GM18519 (cell line): Measurements from ENCODE around the gene ZNF777.
"Not testable (repeated sequence)": the region's sequence is repeated elsewhere in the genome, so short reads cannot be mapped to it uniquely, and the experiment has no call there.

ENCODE experiments used
- ATAC-seq: cut with Tn5 transposase; IDR thresholded peaks from one replicate; pipeline ENCODE4 v1.9.1; 2021; ENCODE audit warnings: mild to moderate bottlenecking, moderate library complexity; ENCODE audit not compliant: unreplicated experiment, low FRiP score

Gene ZNF777

DNA sequence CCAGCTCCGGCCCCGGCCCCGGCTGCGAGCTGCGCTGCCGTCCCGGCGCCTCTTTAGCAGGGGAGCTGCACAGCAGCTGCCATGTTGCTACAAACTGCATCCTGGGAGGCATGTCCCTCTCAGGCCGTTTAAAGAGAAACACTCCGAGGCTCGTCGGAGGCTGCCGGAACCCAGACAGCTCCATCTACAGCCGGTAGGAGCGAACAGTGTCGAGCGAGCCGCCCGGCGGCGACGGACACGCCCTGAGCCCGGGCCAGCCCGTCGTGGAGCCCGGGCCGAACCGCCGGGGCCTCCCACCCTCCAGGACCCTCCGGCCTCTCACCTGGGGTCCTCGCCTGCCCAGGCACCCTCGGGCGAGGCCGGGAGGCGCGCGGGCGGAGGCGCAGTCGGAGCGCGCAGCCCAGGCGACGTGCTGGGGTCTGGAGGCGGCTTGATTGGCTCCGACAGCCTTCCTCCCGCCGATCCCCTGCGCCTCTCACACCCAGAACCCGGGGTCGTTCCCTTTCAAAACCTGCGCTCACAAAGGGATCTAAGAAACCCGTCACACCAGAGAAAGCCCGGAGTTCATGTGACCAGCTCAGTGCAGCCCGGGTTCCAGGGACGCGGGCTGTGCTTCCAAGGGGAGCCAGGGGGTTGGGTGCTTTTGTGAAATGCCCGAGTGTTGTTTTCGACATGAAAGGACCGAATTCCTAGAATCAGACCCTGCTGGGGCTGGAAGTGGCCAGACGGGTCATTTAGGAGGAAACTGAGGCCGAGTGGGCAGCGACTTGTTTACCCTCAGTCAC lies at the start of gene ZNF777:
Gene ZNF777 (minus strand): TSS at position 570 of the 785 bp plus-strand sequence. CDS start 5,040 bp downstream, outside the sequence.
- ATAC-seq, result peak; percentile 92

DNA sequence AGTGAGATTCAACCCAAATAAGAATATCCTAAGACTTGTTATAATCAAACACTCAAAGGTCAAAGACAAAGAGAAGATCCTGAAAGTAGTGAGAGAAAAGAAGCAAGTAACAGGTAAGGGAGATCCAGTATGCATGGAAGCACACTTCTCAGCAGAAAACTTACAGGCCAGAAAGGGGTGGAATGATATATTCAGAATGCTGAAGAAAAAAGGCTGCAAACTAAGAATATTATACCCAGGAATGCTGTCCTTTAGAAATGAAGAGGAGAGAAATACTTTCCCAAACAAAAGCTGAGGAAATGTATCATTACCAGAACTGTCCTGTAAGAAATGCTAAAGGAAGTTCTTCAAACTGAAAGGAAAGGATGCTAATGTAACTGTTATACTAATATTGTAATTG lies 49.4 kb upstream of the ZNF777 start:
- no peak for ATAC-seq

- ATAC-seq, result no peak
These were observed 48.9 kb upstream of the ZNF777 start for GRCh38 chr7:149509774-149510173.

DNA sequence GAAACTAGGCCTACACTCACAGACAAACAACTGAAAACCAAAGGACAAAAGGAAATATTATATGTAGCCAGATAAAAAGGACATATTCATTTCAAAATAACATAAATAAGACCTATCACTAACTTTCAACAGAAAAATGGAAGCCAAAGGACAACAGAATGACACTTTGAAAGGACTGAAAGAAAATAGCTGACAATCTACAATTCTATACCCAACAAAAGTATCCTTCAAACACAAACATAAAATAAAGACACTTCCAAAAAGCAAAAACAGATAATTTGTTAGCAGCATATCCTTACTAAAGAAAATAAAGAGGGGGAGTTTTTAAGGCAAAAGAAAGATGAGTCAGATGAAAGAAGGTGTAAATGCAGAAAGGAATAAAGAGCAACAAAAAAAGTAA lies 44.7 kb upstream of the ZNF777 start:
- ATAC-seq, result no peak

DNA sequence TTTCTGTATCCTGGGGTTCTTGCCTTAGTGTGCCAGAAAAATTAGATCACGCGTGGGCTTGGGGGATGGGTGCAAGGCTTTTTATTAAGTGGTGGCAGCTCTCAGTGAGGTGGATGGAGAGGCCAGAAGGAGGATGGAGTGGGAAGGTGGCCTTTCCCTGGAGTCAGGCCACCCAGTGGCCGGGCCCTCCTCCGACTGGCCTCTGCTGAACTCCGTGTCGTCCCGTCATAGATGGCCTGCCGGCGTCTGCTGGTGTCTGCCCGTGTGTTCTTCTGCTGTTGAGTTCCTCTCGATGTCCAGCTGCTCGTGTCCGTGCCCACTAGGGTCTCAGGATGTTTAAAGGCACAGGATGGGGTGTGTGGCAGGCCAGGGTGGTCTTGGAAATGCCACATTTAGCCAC lies 40.8 kb upstream of the ZNF777 start:
- ATAC-seq, result no peak

DNA sequence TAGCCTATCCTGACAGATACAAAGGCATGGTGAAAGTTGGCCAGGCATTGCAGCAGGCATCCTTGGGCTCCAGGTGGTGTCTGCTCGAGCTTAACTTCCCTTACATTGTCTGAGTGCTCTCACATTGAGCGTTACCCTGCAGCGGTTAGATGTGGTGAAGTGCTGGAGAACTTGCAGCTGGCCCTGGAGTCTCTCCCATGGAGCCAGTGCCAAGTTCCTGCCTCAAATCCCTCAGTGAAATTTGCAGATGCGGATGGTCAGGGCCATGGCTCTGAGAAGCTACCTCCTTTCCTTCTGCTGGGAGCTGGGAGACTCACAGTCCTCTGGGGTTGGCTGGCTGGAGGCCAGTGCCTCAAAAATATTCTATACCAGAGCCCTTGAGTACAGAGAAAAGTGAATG lies 40.0 kb upstream of the ZNF777 start:
- ATAC-seq, result no peak

DNA sequence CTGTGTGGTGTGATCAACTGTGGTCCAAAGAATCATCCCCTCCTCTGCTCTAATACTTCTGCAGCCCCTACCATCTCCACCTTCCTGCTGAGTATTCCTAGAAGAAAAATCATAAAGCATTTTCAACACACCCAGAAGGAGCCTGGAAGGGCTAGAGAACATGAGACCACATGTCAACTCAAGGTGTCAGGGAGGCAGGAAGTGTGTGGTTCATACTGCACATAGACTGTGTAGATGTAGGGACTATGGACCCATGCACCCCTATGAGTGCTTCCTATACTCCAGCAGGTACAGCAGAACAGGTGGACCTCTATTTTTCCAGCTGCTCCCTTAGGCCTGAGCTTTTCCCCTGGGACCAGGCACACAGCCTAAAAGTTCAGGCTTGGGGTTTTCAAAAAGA lies 39.3 kb upstream of the ZNF777 start:
- ATAC-seq, result no peak

GRCh38 chr7:149498811-149499210 lies 37.9 kb upstream of the ZNF777 start:
- no peak for ATAC-seq

GRCh38 chr7:149497467-149498261 lies 36.8 kb upstream of the ZNF777 start, which contains the start of gene ZNF746:
Gene ZNF746, minus strand, starts transcription at chr7:149497809. Its CDS starts 273 bp downstream, at chr7:149497536.
- peak; percentile 96 for ATAC-seq

- ATAC-seq, result peak; percentile 0
These were observed 36.0 kb upstream of the ZNF777 start for GRCh38 chr7:149496642-149497391.

DNA sequence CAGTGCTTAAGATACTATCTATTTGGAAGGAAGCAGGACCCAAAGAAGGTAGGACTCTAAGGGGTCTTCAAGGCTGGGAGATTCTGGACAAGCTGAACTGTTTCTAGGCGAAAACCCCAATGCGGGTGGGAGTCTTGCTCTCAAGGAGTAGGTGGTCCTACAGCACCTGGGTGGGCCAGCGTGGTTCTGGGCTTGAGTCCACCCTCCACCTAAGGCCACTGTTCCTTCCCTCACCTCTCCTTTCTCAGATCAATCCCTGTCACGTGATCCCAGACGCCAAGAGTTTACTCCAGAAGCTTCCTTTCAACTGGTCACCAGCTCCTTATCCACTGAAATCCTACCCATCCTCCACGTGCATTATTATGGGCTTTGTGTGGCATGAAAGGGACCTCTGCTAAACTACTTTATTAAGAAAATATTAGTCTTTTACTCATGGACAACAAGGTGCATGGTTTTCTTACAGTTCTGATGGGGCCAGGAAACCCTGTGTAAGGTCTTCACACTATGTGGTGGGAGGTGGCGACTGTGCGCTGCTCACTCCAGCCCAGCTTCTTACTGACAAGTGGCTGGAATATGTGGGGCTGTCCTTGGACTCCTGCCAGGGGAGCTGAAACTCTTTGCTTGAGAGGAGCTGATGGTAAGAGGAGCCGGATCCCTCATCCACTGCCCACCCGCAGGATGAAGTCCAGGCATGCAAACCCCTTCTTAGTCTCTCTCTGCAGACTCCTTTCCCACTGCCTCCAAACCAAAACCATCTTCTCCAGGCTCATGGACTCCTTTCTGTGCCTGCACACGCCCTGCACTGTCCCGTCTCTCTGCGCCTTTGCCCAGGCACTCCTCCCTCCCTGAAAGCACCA lies 35.2 kb upstream of the ZNF777 start:
- ATAC-seq, result no peak

GRCh38 chr7:149494738-149495368 lies 34.0 kb upstream of the ZNF777 start:
- ATAC-seq, result no peak

DNA sequence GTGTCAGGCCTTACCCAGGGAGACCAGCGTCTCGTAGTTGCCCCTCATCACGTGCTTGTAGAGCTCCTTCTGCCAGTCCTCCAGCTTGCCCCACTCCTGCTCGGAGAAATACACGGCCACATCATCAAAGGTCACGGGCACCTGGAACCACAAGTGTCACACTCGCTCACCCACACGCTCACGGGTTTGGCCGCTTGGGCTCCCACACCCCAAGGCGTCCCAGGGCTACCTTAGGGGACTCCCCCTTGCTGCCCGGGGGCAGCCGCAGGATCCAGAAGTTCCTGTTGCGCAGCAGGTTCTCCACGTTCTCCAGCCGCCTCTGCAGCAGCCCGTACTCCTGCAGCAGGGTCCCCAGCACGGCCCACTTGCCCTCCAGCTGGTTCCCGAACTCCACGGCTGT lies 33.1 kb upstream of the ZNF777 start:
- ATAC-seq, result not testable (repeated sequence)

GRCh38 chr7:149493366-149493765 lies 32.5 kb upstream of the ZNF777 start:
- ATAC-seq, result no peak

- ATAC-seq, result no peak
These were observed 29.4 kb upstream of the ZNF777 start for GRCh38 chr7:149490083-149490760.

- no peak for ATAC-seq
These were observed 28.6 kb upstream of the ZNF777 start for GRCh38 chr7:149489391-149490024.

DNA sequence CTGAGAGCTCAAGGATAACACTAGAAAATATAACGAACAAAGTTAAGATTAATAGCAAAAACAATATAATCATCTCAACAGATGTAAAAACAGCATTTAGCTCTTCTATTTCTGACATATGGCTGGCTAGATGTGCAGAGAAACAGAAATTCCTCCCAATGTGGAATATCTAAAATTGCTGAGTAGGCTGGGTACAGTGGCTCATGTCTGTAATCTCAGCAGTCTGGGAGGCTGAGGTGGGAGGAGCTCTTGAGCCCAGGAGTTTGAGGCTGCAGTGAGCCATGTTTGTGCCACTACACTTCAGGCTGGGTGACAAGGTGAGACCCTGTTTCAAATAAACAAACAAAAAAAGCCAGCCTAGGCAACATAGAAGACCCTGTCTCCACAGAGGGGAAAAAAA lies 18.7 kb upstream of the ZNF777 start:
- no peak for ATAC-seq

DNA sequence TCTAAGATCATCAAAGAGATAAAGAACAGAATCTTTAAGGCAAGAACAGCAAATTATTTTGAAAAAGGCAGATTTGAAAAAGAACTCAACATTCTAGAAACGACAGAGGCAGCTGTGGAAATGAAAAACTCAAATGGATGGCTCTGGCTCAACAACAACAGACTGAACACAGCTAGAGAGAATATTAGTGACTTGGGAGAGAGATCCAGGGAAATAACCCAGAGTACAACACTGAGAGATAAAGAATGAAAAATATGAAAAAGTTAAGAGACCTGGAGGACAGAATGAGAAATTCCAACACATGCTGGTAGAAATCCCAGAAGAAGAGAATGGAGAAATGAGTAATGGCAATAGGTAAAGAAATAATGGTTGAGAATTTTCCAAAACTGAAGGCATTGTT lies 17.9 kb upstream of the ZNF777 start:
- no peak for ATAC-seq
